Endothelial cell of umbilical vein (primary cell): Measurements from ENCODE around the gene PCNT. TPM values are rescaled to one million over a fixed set of nuclear protein-coding genes. Genes with fewer than 3 reads are reported as not detected.
A peak's percentile ranks its signal among the peaks of the same experiment; 100 is the strongest.

Experiments
- BruUV-seq: library from RNA; stranded (reverse); fragments of 400-500 nt; replicated peaks from 2 replicates; lab custom pipeline; 2021; lab: Mats Ljungman, UMichigan
- CTCF ChIA-PET: fragments of 300-600, 350-600 bp; sonication (Branson Sonifier 250); formaldehyde crosslinking; loops from one replicate; lab custom pipeline; 2021; ENCODE audit warnings: antibody characterized with exemption, inconsistent platforms; lab: Charles Lee
- POLR2A ChIA-PET: fragments of 300-600, 350-600 bp; sonication (Branson Sonifier 250); formaldehyde crosslinking; loops from one replicate; lab custom pipeline; 2021; ENCODE audit warnings: antibody characterized with exemption, inconsistent platforms; lab: Charles Lee
- DNase-seq: peaks from one replicate; pipeline ENCODE4 v3.0.0-alpha.2; 2011; ENCODE audit warnings: low read depth, low spot score
- FAIRE-seq: peaks from 2 replicates; lab custom pipeline; 2011; peaks lifted over from hg19 to GRCh38; lab: Jason Lieb, UNC
- H2AFZ ChIP-seq: 2 replicates; pipeline ENCODE4 v1.6.0; 2012; ENCODE audit warnings: low read depth, low read length, control low read depth, inconsistent platforms
- H3K27ac ChIP-seq: 2 replicates; pipeline ENCODE4 v1.5.1; 2011; ENCODE audit warnings: low read depth, mild to moderate bottlenecking, control low read depth, low read length, moderate library complexity; ENCODE audit not compliant: insufficient read depth
- H3K27me3 ChIP-seq, 2 experiments: 2 replicates each; pipeline versions ENCODE4 v1.6.0 to v1.6.1; 2011; ENCODE audit warnings: low read length in 2 of 2, mixed read lengths in 1 of 2; ENCODE audit not compliant: control insufficient read depth in 2 of 2, insufficient read depth in 2 of 2
- H3K36me3 ChIP-seq, 2 experiments: 2 replicates in 1 of 2; 3 replicates in 1 of 2; pipeline ENCODE4 v1.5.1; 2011; ENCODE audit warnings: low read length in 2 of 2, mild to moderate bottlenecking in 1 of 2, moderate library complexity in 1 of 2; ENCODE audit not compliant: control insufficient read depth in 2 of 2, insufficient read depth in 2 of 2; ENCODE audit errors: extremely low read depth in 1 of 2
- H3K4me1 ChIP-seq: 3 replicates; pipeline ENCODE4 v1.5.1; 2011; ENCODE audit warnings: mild to moderate bottlenecking, low read length; ENCODE audit not compliant: control insufficient read depth, insufficient read depth; ENCODE audit errors: extremely low read depth
- H3K4me2 ChIP-seq: 2 replicates; pipeline ENCODE4 v1.6.1; 2011; ENCODE audit warnings: low read length, control low read depth, mixed read lengths; ENCODE audit not compliant: insufficient read depth
- H3K4me3 ChIP-seq, 3 experiments: fragments of 200-600 bp in 1 of 3; sonication (generic), shearing (Covaris generic) in 1 of 3; replicated peaks in 1 of 3; 2 replicates each; pipeline ENCODE4 v1.5.1; 2011 to 2016; ENCODE audit warnings: control low read depth in 3 of 3, low read length in 3 of 3, mild to moderate bottlenecking in 2 of 3, inconsistent platforms in 1 of 3, low read depth in 1 of 3, moderate library complexity in 1 of 3; ENCODE audit not compliant: insufficient read depth in 1 of 3
- H3K79me2 ChIP-seq: 2 replicates; pipeline ENCODE4 v1.6.0; 2012; ENCODE audit warnings: low read length, inconsistent platforms; ENCODE audit not compliant: control insufficient read depth, insufficient read depth
- H3K9ac ChIP-seq: replicated peaks from 2 replicates; pipeline ENCODE3; 2011; ENCODE audit warnings: low read length, control low read depth; ENCODE audit not compliant: insufficient read depth; ENCODE audit errors: extremely low read depth
- H3K9me1 ChIP-seq: replicated peaks from 3 replicates; pipeline ENCODE4 v1.6.0; 2011; ENCODE audit warnings: mild to moderate bottlenecking, low read length; ENCODE audit not compliant: control insufficient read depth, insufficient read depth; ENCODE audit errors: extremely low read depth
- H3K9me3 ChIP-seq: replicated peaks from 2 replicates; pipeline ENCODE4 v1.5.1; 2012; ENCODE audit warnings: low read length, inconsistent platforms; ENCODE audit not compliant: control insufficient read depth, insufficient read depth
- H4K20me1 ChIP-seq: replicated peaks from 2 replicates; pipeline ENCODE3; 2011; ENCODE audit warnings: mild to moderate bottlenecking, low read length; ENCODE audit not compliant: control insufficient read depth, insufficient read depth; ENCODE audit errors: extremely low read depth
- EZH2 ChIP-seq: IDR thresholded peaks from 2 replicates; pipeline ENCODE4 v1.6.1; 2012; ENCODE audit warnings: borderline replicate concordance, low read depth, mild to moderate bottlenecking, moderate library complexity, low read length, inconsistent platforms; ENCODE audit not compliant: severe bottlenecking
- FOS ChIP-seq: IDR thresholded peaks from 2 replicates; pipeline ENCODE4 v1.6.1; 2011; ENCODE audit warnings: mild to moderate bottlenecking, low read length, moderate library complexity, borderline replicate concordance; ENCODE audit not compliant: insufficient read depth
- GATA2 ChIP-seq: IDR thresholded peaks from 2 replicates; pipeline ENCODE4 v1.7.0; 2011; ENCODE audit warnings: low read depth, mild to moderate bottlenecking, moderate library complexity, mixed read lengths, low read length; ENCODE audit not compliant: insufficient read length, insufficient read depth
- MAX ChIP-seq: IDR thresholded peaks from 2 replicates; pipeline ENCODE4 v1.6.1; 2011; ENCODE audit not compliant: insufficient read depth, insufficient read length
- MYC ChIP-seq: IDR thresholded peaks from one replicate; pipeline ENCODE4 v1.6.1; 2011; ENCODE audit warnings: mild to moderate bottlenecking, low read depth, low read length
- POLR2A ChIP-seq: IDR thresholded peaks from 2 replicates; pipeline ENCODE4 v1.6.1; 2012; ENCODE audit warnings: low read depth, mild to moderate bottlenecking, control low read depth, low read length
- POLR2AphosphoS5 ChIP-seq: IDR thresholded peaks from 2 replicates; pipeline ENCODE4 v1.6.1; 2012; ENCODE audit warnings: low read depth, mild to moderate bottlenecking, control low read depth, low read length, moderate library complexity; ENCODE audit not compliant: insufficient read depth
- dilution Hi-C: fragments of 300-500 bp; cut with MboI; formaldehyde crosslinking; loops from one replicate; pipeline ENCODE4 v1.15.0; 2019; ENCODE audit warnings: low sequenced_read_pairs; ENCODE audit not compliant: extremely low pct_ligation_motif_present
- intact Hi-C: fragments of 100-400 bp; cut with micrococcal nuclease; formaldehyde crosslinking; loops from one replicate; pipeline ENCODE4 v1.10.0; 2022
- polyA plus RNA-seq, 4 experiments: library from polyadenylated mRNA; depleted of rRNA in 3 of 4; stranded (reverse) in 3 of 4; unstranded in 1 of 4; fragments of >200 nt; gene quantifications; 2 replicates each; pipeline versions ENCODE4 v1.2.1 to v1.2.3, GENCODE V29; 2011 to 2012; ENCODE audit warnings: missing spikeins in 1 of 4
- total RNA-seq: library from RNA; stranded (reverse); gene quantifications from 2 replicates; pipeline ENCODE4 v1.2.3, GENCODE V29; 2021
- TF ChIP-seq, protein P1 (sequence below), 2 donors: IDR thresholded peaks; 1 replicate in 1 of 2; 2 replicates in 1 of 2; pipeline ENCODE4 v1.5.1; 2011; ENCODE audit warnings: low read length in 2 of 2, mild to moderate bottlenecking in 2 of 2, moderate library complexity in 2 of 2, control low read depth in 1 of 2, inconsistent platforms in 1 of 2, low read depth in 1 of 2; ENCODE audit not compliant: insufficient read depth in 1 of 2; ENCODE audit errors: extremely low read depth in 1 of 2

The PCNT gene
- total and polyA plus RNA-seq, 2 donors (not counting 3 experiments of a cell fraction or from before 2014, with no cell fraction given) = 9.6 to 49.5 TPM

- Histone ChIP-seq H3K4me3 (no peak overlapping the region), H3K27ac (no peak overlapping the region), H3K4me1 (no peaks in the 10 kb centered on the region), H2AFZ (no peak overlapping the region), H4K20me1 (no peaks in the 10 kb centered on the region), H3K36me3 (peaks cover 8 to 15% of the 10 kb centered on the region in 2 experiments), H3K9me3 (no peaks in the 10 kb centered on the region), H3K4me2 (no peak overlapping the region), H3K27me3 (no peaks in the 10 kb centered on the region), H3K9ac (no peak overlapping the region), H3K9me1 (no peaks in the 10 kb centered on the region), H3K79me2 (no peaks in the 10 kb centered on the region)
- intact Hi-C loops (no loop called here), dilution Hi-C loops (no loop called here)
- no peak for FAIRE-seq
- no peak for TF ChIP-seq GATA2
- TF ChIP-seq, protein P1, sequence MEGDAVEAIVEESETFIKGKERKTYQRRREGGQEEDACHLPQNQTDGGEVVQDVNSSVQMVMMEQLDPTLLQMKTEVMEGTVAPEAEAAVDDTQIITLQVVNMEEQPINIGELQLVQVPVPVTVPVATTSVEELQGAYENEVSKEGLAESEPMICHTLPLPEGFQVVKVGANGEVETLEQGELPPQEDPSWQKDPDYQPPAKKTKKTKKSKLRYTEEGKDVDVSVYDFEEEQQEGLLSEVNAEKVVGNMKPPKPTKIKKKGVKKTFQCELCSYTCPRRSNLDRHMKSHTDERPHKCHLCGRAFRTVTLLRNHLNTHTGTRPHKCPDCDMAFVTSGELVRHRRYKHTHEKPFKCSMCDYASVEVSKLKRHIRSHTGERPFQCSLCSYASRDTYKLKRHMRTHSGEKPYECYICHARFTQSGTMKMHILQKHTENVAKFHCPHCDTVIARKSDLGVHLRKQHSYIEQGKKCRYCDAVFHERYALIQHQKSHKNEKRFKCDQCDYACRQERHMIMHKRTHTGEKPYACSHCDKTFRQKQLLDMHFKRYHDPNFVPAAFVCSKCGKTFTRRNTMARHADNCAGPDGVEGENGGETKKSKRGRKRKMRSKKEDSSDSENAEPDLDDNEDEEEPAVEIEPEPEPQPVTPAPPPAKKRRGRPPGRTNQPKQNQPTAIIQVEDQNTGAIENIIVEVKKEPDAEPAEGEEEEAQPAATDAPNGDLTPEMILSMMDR (IDR thresholded peaks at IDR 0.05; ENCODE audit: extremely low read depth in 1 of 2, insufficient read depth in 1 of 2, low read depth in 1 of 2, low read length in 2 of 2) = peak in 1 of 2 donors; percentile 12
- no TSS peak for BruUV-seq
- DNase-seq = no peak
- ChIA-PET CTCF (interaction anchor here (1.2 kb wide), 2 partner anchors 218 to 278 kb away, joined by 3 to 6 read pairs; no protein-coding TSS in a partner anchor), POLR2A (no interaction called here)
These were observed 97.3 kb downstream of the PCNT start for GRCh38 chr21:46421191-46421750.

- no peak for FAIRE-seq
These were observed 98.0 kb downstream of the PCNT start for GRCh38 chr21:46421756-46422555.

More at GRCh38 chr21:46421756-46422555, 98.0 kb downstream of the PCNT start:
- Histone ChIP-seq H3K36me3 (peaks cover 4 to 10% of the 10 kb centered on the region in 2 experiments), H3K4me1 (no peaks in the 10 kb centered on the region), H3K9me3 (no peaks in the 10 kb centered on the region), H3K4me2 (no peak overlapping the region), H3K79me2 (no peaks in the 10 kb centered on the region), H2AFZ (no peak overlapping the region), H3K27me3 (no peaks in the 10 kb centered on the region), H3K27ac (no peak overlapping the region), H3K9me1 (no peaks in the 10 kb centered on the region), H3K9ac (no peak overlapping the region), H4K20me1 (no peaks in the 10 kb centered on the region), H3K4me3 (no peak overlapping the region)
- TF ChIP-seq MYC (no peak), EZH2 (no peak), POLR2A (no peak), FOS (no peak), POLR2AphosphoS5 (no peak), MAX (no peak), GATA2 (no peak)
- CTCF ChIA-PET = no interaction called here
- BruUV-seq = no TSS peak
- intact Hi-C loops = no loop called here
- DNase-seq = no peak
- POLR2A ChIA-PET = no interaction called here
- dilution Hi-C loops = no loop called here
